GM19193 (cell line): ENCODE data around the gene GPR142.

ENCODE experiments used
- POLR2A ChIP-seq: IDR thresholded peaks from 4 replicates; pipeline ENCODE4 v1.6.1; 2011; ENCODE audit not compliant: insufficient read depth, insufficient read length; ENCODE audit errors: extremely low read depth

The GPR142 gene

DNA sequence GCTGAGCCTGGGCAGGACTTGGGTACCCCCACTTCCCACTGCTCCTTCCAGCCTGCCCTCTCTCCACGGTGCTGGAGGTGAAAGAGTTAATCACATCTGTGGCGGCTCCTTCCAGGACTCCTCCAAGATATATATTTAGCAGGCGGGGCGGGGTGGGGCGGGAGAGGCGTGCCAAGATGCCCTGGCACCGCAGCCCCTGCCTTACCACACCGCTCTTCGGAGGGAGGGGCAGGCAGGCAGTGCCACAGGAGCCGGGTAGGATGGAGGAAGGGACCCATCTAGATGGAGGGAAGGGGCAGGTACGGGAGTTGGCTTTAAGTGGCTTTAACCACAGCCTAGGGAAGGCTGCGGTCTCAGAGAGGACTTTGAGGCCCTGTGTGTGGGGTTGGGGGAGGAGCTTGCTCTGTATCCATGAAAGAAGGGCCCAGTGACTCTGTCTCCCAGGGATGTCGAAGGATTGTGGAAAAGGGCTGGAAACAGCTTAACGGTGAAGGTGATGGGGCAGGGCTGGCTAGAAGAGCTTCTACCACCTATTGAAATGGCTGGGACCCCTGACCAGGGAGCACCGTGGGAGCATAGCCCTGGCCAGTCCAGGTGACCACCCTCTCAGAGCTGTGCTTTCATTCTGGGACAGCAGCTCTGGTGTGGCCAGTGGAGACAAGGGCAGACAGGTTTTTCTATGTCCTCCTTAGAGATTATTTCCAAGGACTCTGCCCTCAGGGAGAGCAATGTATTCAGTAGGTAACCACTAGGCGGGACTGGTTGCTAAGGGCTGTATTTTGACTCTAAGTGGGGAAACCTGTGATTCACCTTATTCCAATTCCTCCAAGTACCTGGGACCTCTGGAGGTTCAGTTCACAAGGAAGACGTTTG, 13.0 kb downstream of the GPR142 start:
- TF ChIP-seq POLR2A, result no peak

DNA sequence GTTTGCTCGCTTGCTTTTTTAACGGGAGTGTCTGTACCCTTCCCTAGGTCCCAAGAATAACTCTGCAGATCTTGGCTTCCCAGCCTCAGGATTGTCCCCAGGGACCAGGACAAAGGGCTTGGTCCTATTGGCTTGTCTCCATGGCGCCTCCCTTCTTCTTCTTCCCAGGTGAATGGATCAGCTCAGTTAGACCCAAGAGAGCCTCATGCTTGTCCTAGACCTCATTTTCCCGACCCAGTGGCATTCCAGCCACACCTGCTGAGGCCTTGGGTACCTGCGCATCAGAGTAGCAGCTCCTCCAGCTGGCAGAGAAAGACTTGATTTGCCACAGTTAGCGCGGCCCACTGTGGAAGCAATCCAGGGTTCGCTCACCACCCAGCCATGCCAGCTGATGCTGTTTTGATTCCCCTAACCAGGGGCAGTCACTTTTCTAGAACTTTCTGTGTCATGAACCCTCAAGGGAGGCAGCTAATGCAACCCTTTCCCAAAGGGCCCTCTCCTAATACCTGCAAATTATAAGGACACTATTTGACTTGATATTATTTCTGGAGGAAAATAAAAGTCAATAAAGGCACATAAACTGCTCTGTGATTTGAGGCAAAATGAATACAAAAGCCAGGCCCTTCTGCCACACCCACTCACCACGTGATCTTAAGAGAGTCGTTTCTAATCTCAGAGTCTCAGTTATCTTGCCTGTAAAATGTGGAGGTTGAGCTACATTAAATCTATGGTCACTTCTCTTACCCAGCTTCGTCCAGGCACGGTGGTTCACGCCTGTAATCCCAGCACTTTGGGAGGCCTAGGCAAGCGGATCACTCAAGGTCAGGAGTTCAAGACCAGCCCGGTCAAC, 13.9 kb downstream of the GPR142 start:
- no peak for TF ChIP-seq POLR2A

DNA sequence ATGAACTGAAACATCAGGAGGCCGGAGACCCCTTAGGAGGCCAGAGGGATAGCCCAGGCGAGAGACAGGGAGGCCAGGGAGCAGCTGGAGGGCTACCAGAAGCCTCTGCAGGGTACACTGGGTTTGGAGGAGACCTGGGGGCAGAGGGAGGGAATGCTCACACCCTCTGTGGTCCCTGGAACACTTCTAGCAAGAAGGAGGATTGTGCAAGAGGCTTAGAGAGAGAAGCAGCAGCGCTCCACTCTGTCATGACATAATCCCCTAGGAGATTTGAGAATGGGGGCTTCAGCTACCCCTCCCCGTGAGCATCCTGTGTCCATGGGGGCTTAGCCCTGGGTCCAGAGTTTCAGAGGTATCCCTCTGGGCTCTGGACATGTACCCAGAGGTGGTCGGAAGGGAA, 15.8 kb downstream of the GPR142 start:
- TF ChIP-seq POLR2A, result no peak

DNA sequence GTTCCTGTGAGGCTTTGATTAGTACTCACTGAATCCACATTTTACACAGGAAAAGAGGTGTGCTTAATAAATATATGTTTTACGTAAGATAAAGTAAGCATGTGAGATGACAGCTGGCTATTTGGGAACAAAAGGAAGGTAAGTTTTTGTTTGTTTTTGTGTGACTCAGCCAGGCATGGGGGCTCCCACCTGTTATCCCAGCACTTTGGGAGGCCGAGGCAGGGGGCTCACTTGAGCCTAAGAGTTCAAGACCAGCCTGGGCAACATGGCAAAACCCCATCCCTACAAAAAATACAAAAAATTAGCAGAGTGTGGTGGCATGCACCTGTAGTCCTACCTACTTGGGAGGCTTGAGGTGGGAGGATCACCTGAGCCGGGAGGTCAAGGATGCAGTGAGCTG, 17.9 kb downstream of the GPR142 start:
- no peak for TF ChIP-seq POLR2A

DNA sequence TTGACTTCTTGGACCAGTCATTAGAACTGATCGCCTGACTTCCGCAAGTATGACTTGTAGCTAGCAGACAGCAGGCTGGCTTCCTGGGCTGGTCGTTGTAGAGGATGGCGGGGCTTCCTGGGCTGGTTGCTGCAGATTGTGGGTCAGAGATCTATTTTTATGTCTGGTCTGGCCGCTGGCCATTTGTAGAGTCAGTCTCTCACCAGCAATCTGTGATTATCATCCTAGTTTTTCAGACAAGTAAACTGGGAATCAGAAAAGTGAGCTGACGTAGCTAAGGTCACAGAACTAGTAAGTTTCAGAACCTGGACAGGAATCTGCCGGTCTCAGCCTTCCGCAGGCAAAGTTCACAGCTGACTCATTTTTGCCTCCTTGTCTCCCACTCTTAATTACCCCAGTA, 19.1 kb downstream of the GPR142 start:
- TF ChIP-seq POLR2A, result no peak

DNA sequence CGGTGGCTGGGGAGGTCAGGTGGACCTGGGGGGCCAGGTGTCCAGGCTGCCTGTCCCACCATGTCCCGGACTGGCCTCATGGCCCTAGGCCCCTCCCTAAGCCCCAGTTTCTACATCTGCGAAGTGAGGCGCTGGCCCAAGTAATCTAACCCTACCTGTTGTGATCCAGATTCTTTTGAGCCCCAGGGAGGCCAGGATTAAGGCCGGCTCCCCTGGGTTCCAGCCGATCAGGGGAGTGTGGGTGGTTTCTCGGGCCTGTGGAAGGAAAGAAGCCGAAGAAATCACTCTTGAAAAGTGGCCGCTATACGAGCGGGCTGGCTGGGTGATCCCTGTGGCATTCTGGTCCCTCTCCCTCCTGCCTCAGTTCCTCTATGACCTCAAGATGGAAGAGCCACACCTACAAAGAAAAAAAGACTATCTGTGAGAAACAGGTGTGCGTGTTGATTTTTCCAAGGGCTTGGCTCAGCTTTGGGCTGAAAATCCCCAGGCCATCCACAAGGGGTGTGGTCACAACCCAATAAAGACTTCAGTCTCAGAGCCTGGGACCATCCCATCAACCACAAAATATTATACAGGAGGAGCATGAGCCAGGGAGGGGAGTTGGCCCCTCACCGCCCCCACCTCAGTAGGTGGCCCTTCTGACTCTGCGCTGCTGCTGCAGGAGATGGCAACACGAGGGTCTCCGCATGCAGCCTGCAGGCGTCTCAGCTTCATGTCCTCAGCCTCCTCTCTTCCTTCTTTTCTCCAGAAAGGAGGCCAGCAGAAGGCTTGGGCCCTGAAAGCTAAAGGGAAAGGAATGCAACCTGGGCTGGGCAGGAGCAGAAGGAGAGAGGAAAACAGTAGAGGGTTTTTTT, 20.3 kb downstream of the GPR142 start:
- TF ChIP-seq POLR2A, result no peak

DNA sequence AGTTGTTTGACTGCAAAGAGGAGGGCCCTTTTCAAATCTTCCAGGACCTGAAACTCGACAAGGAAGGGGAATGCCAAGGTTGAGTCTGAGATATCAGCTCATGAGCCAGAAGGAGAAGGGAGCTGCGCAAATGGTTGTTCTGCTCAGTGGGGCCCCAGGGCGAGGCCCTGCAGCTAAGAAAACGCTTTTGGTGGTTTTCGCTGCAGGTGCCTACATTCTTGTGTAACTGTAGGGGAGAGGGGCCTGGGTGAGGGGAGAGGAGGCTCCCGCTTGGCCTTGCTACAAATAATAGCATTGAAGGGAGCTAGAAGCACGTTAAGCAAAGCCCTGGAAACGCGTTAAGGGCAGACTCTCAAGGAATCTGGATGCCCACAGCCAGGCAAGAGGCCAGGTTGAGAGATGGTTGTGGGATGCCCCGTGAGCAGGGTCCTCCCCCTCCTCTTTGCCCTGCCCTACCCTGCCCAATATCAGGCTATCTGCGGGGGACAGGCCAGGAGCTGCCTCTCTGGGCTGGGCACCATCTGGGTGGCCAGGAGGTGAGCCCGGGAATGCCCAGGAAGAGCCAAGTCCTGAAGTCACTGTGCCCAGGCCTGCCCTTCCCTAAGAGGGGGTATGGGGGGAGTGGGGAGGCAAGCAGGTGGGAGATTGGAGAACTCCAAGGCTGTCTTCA, 21.9 kb downstream of the GPR142 start:
- TF ChIP-seq POLR2A, result no peak

DNA sequence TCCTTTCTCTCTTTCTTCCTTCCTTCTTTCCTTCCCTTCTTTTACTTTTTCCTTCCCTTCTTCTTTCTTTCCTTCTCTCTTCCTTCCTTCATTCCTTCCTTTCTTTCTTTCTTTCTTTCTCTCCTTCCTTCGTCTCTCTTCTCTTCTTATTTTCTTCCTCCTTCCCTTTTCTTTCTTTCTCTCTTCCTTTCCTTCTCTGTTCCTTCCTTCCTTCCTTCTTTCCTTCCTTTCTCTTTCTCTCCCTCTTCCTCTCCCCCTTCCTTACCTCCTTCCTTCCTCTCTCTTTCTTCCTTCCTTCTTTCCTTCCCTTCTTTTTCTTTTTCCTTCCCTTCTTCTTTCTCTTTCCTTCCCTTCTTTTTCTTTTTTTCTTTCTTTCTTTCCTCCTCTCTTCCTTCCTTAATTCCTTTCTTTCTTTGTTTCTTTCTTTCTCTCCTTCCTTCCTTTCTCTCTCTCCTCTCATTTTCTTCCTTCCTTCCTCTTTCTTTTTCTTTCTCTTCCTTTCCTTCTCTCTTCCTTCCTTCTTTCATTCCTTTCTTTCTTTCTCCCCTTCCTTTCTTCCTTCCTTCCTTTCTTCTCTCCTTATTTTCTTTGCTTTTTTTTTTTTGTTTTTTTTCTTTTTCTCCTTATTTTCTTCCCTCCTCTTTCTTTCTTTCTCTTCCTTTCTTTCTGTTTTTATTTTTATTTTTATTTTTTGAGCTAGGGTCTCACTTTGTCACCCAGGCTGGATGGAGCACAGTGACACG, 22.8 kb downstream of the GPR142 start:
- no peak for TF ChIP-seq POLR2A

DNA sequence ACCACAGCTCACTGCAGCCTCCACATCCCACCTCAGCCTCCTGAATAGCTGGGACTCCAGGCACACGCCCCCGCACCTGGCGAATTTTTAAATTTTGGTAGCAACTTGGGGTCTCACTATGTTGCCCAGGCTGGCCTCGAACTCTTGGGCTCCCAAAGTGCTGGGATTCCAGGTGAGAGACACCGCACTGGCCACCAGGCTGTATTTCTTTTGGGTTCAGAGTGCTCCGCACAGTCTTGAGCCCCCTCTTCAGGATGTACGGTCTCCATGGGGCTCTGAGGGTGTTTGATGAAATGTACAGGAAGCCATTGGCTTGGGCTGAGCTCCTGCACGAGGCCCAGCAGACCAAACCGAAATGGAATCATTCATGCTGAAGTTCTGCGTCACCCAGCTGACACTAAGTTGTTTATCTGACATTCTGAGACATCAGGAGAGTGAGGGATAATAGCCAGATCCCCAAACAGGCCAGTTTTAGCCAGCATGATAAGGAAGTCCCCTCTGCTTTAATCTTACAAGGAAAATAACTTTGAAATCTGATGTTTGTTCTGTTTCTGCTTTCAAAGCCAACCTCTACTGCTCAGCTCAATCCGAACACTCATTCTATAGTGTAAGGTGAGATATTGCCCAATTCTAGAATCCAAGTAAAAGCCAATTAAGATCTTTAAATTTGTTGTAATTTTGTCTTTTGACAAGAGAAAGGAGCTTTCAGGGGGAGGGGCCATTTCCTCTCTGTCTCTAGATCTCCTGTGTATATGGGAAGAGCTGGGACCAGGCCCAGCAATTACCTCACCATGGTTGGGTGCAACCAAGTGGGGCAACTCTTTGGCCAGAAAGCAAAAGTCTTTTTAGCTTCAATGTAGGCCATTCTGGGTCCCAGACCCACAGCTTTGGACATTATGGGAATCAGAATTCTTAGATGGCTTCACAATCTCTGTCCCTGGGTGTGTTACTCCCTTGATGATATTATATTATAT, 23.7 kb downstream of the GPR142 start:
- no peak for TF ChIP-seq POLR2A

DNA sequence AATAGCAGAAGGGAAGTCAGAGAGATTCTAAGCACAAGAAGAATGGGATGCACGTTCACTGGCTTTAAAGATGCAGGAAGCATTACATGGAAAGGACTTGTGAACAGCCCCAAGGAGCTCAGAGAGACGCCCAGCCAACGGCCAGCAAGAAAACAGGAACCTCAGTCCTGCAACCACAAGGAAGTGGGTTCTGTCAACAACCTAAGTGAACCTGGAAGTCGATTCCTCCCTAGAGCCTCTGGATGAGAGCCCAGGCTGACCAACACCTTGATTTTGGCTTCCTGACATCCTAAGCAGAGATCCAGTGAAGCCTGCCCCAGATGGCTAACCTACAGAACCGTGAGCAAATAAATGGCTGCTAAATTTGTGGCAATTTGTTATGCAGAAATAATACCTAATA, 24.5 kb downstream of the GPR142 start:
- TF ChIP-seq POLR2A, result no peak

DNA sequence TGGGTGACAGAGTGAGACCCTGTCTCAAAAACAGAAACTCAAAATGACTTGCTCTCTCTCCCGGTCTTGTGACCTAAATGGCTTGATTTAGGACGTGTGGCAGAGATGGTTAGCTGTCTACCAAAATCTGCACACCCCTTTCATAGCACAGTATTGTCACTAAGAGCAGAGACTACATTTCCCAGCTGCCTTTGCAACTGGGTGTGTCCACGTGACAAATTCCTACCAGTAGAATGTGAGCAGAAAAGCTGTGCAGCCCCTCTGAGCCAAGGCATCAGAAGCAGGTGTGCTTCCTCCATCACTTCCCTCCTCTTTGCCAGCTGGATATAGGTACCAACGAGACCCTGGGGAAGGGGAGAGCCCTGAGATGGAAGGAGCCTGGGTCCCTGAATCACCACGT, 25.5 kb downstream of the GPR142 start:
- no peak for TF ChIP-seq POLR2A

DNA sequence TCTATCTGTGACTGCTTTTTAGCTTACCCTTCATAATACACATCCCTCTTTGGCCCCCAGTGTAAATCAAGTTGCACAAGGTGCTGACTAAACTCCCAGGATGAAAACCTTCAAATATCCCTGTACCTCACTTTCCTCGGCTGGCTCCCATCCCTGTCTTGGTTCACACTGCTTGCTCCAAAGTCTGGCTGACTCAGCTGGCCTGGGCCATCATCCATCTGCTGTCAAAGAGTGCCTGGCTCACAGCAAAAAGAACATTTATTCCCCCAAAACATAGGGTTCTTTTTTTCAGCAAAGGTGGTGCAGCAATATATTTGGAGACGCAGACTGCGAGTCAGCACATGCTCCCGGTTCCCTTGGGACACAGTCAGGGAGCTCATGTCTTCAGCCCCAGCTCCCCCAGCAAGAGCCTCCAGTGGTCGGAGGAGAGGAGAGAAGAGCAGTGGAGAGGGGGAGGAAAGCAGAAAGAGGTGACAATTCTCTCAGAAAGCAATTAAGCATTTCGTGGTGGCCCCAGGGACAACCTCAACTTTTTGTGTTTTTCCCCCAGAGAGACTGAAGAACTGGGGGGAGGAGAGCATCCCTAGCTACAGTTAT, 26.1 kb downstream of the GPR142 start:
- no peak for TF ChIP-seq POLR2A
